H1 (cell line): Measurements from ENCODE around the gene PTPN18. TPM values are rescaled to one million over a fixed set of nuclear protein-coding genes. Genes with fewer than 3 reads are reported as not detected.

Experiments used
- CTCF ChIA-PET: fragments of 300-600 bp; sonication (Branson Sonifier 250); formaldehyde crosslinking; loops from one replicate; lab custom pipeline; 2021; ENCODE audit not compliant: partially characterized antibody; lab: Charles Lee
- POLR2A ChIA-PET: fragments of 300-600 bp; sonication (Branson Sonifier 250); formaldehyde crosslinking; loops from one replicate; lab custom pipeline; 2021; ENCODE audit warnings: inconsistent platforms; ENCODE audit not compliant: partially characterized antibody; lab: Charles Lee
- DNase-seq, 2 experiments: peaks; one replicate each; pipeline versions ENCODE4 v3.0.0 to v3.0.0-alpha.2; 2010 to 2022; ENCODE audit warnings: low spot score in 2 of 2, low read depth in 1 of 2, mixed read lengths in 1 of 2
- FAIRE-seq: peaks from 2 replicates; lab custom pipeline; 2011; peaks lifted over from hg19 to GRCh38; lab: Jason Lieb, UNC
- H2AFZ ChIP-seq: 2 replicates; pipeline ENCODE4 v1.8.1; 2012; ENCODE audit warnings: low read length, inconsistent platforms
- H2AK5ac ChIP-seq: 2 replicates; pipeline ENCODE4 v1.6.1; 2013; ENCODE audit warnings: low read depth, low read length
- H2BK120ac ChIP-seq: replicated peaks from 2 replicates; pipeline ENCODE3; 2013; ENCODE audit warnings: low read depth, low read length, inconsistent platforms
- H2BK12ac ChIP-seq: 2 replicates; pipeline ENCODE4 v1.6.1; 2013; ENCODE audit warnings: low read depth, low read length
- H2BK15ac ChIP-seq: 2 replicates; pipeline ENCODE4 v1.6.1; 2013; ENCODE audit warnings: low read length
- H2BK20ac ChIP-seq: 2 replicates; pipeline ENCODE4 v1.6.1; 2013; ENCODE audit warnings: low read length
- H2BK5ac ChIP-seq: 2 replicates; pipeline ENCODE4 v1.6.1; 2013; ENCODE audit warnings: low read depth, low read length
- H3K14ac ChIP-seq: 2 replicates; pipeline ENCODE4 v1.6.1; 2013; ENCODE audit warnings: inconsistent platforms; ENCODE audit not compliant: insufficient read length
- H3K18ac ChIP-seq: 2 replicates; pipeline ENCODE4 v1.6.1; 2013; ENCODE audit warnings: low read length; ENCODE audit errors: extremely low read depth
- H3K23ac ChIP-seq: 2 replicates; pipeline ENCODE4 v1.6.1; 2013; ENCODE audit warnings: inconsistent platforms; ENCODE audit not compliant: insufficient read length
- H3K23me2 ChIP-seq: 2 replicates; pipeline ENCODE4 v1.6.1; 2013; ENCODE audit warnings: low read depth, low read length
- H3K27ac ChIP-seq: 2 replicates; pipeline ENCODE4 v1.6.1; 2011; ENCODE audit warnings: low read depth, low read length, inconsistent platforms
- H3K27me3 ChIP-seq, 4 experiments: replicated peaks in 1 of 4; 1 replicate in 1 of 4; 2 replicates in 3 of 4; pipeline versions ENCODE4 v1.6.1 to v1.8.1; 2011 to 2013; ENCODE audit warnings: low read length in 3 of 4, mild to moderate bottlenecking in 3 of 4, inconsistent platforms in 2 of 4, mixed read lengths in 2 of 4, moderate library complexity in 1 of 4; ENCODE audit not compliant: control insufficient read depth in 3 of 4, insufficient read depth in 3 of 4; ENCODE audit errors: extremely low read depth in 1 of 4
- H3K36me3 ChIP-seq, 4 experiments: 2 replicates each; pipeline versions ENCODE4 v1.6.1 to v1.8.1; 2011 to 2013; ENCODE audit warnings: mild to moderate bottlenecking in 4 of 4, low read length in 3 of 4, moderate library complexity in 2 of 4, control low read depth in 1 of 4, inconsistent platforms in 1 of 4; ENCODE audit not compliant: insufficient read depth in 4 of 4, control insufficient read depth in 2 of 4
- H3K4ac ChIP-seq: replicated peaks from 2 replicates; pipeline ENCODE3; 2013; ENCODE audit warnings: low read length, low read depth, mixed read lengths, inconsistent platforms; ENCODE audit not compliant: insufficient read length
- H3K4me1 ChIP-seq, 4 experiments: replicated peaks in 1 of 4; 1 replicate in 1 of 4; 2 replicates in 3 of 4; pipeline versions ENCODE4 v1.6.1 to v1.8.1; 2011 to 2013; ENCODE audit warnings: low read length in 3 of 4, inconsistent platforms in 2 of 4, mixed read lengths in 1 of 4; ENCODE audit not compliant: insufficient read depth in 4 of 4, control insufficient read depth in 3 of 4
- H3K4me2 ChIP-seq, 2 experiments: 2 replicates each; pipeline versions ENCODE4 v1.6.1 to v1.8.1; 2011 to 2013; ENCODE audit warnings: low read depth in 2 of 2, low read length in 2 of 2, control low read depth in 1 of 2, inconsistent platforms in 1 of 2, mild to moderate bottlenecking in 1 of 2; ENCODE audit not compliant: insufficient read depth in 1 of 2
- H3K4me3 ChIP-seq, 4 experiments: fragments of 200-600, 300-600 bp in 1 of 4; sonication (generic), shearing (Covaris generic), sonication (Bioruptor Twin) in 1 of 4; 2 replicates each; pipeline versions ENCODE4 v1.5.1 to v1.8.1; 2011 to 2016; ENCODE audit warnings: low read length in 4 of 4, low read depth in 3 of 4, control low read depth in 2 of 4, inconsistent platforms in 2 of 4, mild to moderate bottlenecking in 2 of 4, mixed read lengths in 1 of 4, moderate library complexity in 1 of 4; ENCODE audit not compliant: insufficient read depth in 2 of 4; ENCODE audit errors: extremely low read depth in 1 of 4
- H3K56ac ChIP-seq: replicated peaks from 2 replicates; pipeline ENCODE3; 2013; ENCODE audit warnings: low read depth, mild to moderate bottlenecking, mixed read lengths, low read length, inconsistent platforms; ENCODE audit not compliant: insufficient read length
- H3K79me1 ChIP-seq: 2 replicates; pipeline ENCODE4 v1.6.1; 2013; ENCODE audit warnings: low read depth, low read length, control low read depth
- H3K79me2 ChIP-seq, 2 experiments: 2 replicates each; pipeline versions ENCODE4 v1.6.1 to v1.8.1; 2012 to 2013; ENCODE audit warnings: low read length in 2 of 2, mild to moderate bottlenecking in 2 of 2, inconsistent platforms in 1 of 2; ENCODE audit not compliant: insufficient read depth in 2 of 2, control insufficient read depth in 1 of 2
- H3K9ac ChIP-seq, 4 experiments: replicated peaks in 1 of 4; 1 replicate in 1 of 4; 2 replicates in 3 of 4; pipeline versions ENCODE4 v1.6.1 to v1.8.1; 2011 to 2013; ENCODE audit warnings: low read depth in 3 of 4, low read length in 3 of 4, control low read depth in 2 of 4, mild to moderate bottlenecking in 2 of 4, moderate library complexity in 2 of 4, inconsistent platforms in 1 of 4; ENCODE audit errors: extremely low read depth in 1 of 4
- H3K9me3 ChIP-seq, 2 experiments: 2 replicates each; pipeline versions ENCODE4 v1.6.1 to v1.8.1; 2012 to 2013; ENCODE audit warnings: mild to moderate bottlenecking in 2 of 2, moderate library complexity in 2 of 2, control low read depth in 1 of 2, inconsistent platforms in 1 of 2, low read depth in 1 of 2, low read length in 1 of 2, mixed read lengths in 1 of 2; ENCODE audit not compliant: insufficient read depth in 2 of 2
- H4K20me1 ChIP-seq, 2 experiments: replicated peaks in 1 of 2; 2 replicates each; pipeline versions ENCODE3 to v1.8.1; 2011 to 2013; ENCODE audit warnings: inconsistent platforms in 2 of 2, low read length in 2 of 2, mild to moderate bottlenecking in 1 of 2; ENCODE audit not compliant: insufficient read depth in 2 of 2, control insufficient read depth in 1 of 2
- H4K5ac ChIP-seq: 2 replicates; pipeline ENCODE4 v1.6.1; 2013; ENCODE audit warnings: low read length, low read depth, mixed read lengths, inconsistent platforms; ENCODE audit not compliant: insufficient read length
- H4K8ac ChIP-seq: 2 replicates; pipeline ENCODE4 v1.8.0; 2013; ENCODE audit warnings: mild to moderate bottlenecking, moderate library complexity, low read length, inconsistent platforms; ENCODE audit not compliant: insufficient read depth; ENCODE audit errors: extremely low read depth
- H4K91ac ChIP-seq: replicated peaks from 2 replicates; pipeline ENCODE3; 2013; ENCODE audit warnings: low read length, mixed read lengths, inconsistent platforms; ENCODE audit not compliant: insufficient read length
- CTBP2 ChIP-seq: IDR thresholded peaks from 2 replicates; pipeline ENCODE4 v1.7.0; 2011; ENCODE audit warnings: borderline replicate concordance, mild to moderate bottlenecking, moderate library complexity, mixed read lengths, low read length; ENCODE audit not compliant: insufficient read depth, insufficient read length
- CTCF ChIP-seq, 3 experiments: IDR thresholded peaks; 1 replicate in 2 of 3; 2 replicates in 1 of 3; pipeline versions ENCODE4 v1.5.1 to v1.6.1; 2011; ENCODE audit warnings: low read length in 3 of 3, mild to moderate bottlenecking in 3 of 3, inconsistent platforms in 2 of 3, low read depth in 1 of 3, moderate library complexity in 1 of 3; ENCODE audit not compliant: insufficient read depth in 1 of 3; ENCODE audit errors: control extremely low read depth in 1 of 3
- NANOG ChIP-seq: IDR thresholded peaks from 2 replicates; pipeline ENCODE4 v1.6.1; 2011; ENCODE audit warnings: low read length, low read depth, mild to moderate bottlenecking, inconsistent platforms; ENCODE audit not compliant: insufficient read depth, poor library complexity, severe bottlenecking
- SIN3A ChIP-seq, 2 experiments: IDR thresholded peaks in 1 of 2; conservative IDR thresholded peaks in 1 of 2; 2 replicates each; pipeline ENCODE4 v1.6.1; 2011 to 2012; ENCODE audit warnings: low read length in 2 of 2, improper control_type of control experiment in 1 of 2, low read depth in 1 of 2, mild to moderate bottlenecking in 1 of 2
- SP2 ChIP-seq: IDR thresholded peaks from 2 replicates; pipeline ENCODE4 v1.6.1; 2012; ENCODE audit warnings: mild to moderate bottlenecking, low read length, inconsistent platforms
- TBP ChIP-seq: IDR thresholded peaks from 2 replicates; pipeline ENCODE4 v1.6.1; 2011; ENCODE audit warnings: low read depth, low read length, improper control_type of control experiment
- YY1 ChIP-seq: IDR thresholded peaks from 2 replicates; pipeline ENCODE4 v1.6.1; 2011; ENCODE audit warnings: low read depth, mild to moderate bottlenecking, low read length
- WGBS, 2 experiments: shearing (Covaris generic) in 1 of 2; methylation state at CpG; one replicate each; pipeline versions ENCODE4 v1.1.6 to v1.1.7; 2013 to 2015; ENCODE audit warnings: low lambda C conversion rate in 2 of 2, mixed read lengths in 2 of 2, inconsistent platforms in 1 of 2, low coverage in 1 of 2, missing lambda C conversion rate in 1 of 2; ENCODE audit not compliant: insufficient replicate concordance in 2 of 2, insufficient coverage in 1 of 2, insufficient read length in 1 of 2; ENCODE audit errors: extremely low coverage in 1 of 2, missing lambda C conversion rate in 1 of 2; 5-methylcytosine and 5-hydroxymethylcytosine counted together
- polyA plus RNA-seq, 7 experiments: library from polyadenylated mRNA; depleted of rRNA in 3 of 7; stranded (reverse) in 5 of 7; unstranded in 2 of 7; fragments of >200 nt in 5 of 7; fragments of 200-250 nt in 2 of 7; gene quantifications; 1 replicate in 5 of 7; 2 replicates in 1 of 7; 4 replicates in 1 of 7; pipeline versions ENCODE4 v1.2.1 to v1.2.3, GENCODE V29; 2011 to 2013; ENCODE audit warnings: missing spikeins in 2 of 7, mixed read lengths in 2 of 7
- total RNA-seq: library from RNA; stranded (reverse); fragmentation: NEBNext Ultra II Directional; extraction: Animal tissue kit (Norgen Biotek cat#: 25700); gene quantifications from 2 replicates; pipeline ENCODE4 v1.2.1, GENCODE V29; 2021

Gene PTPN18
- total and polyA plus RNA-seq, 2 of the 8 experiments (the other 6 are each of a cell fraction or from before 2014, with no cell fraction given): 13.2 to 14.7 TPM

GRCh38 chr2:130328710-130329109 is 27.1 kb upstream of the PTPN18 start:
- CTCF ChIA-PET: interaction anchor here (0.7 to 7.3 kb wide), 5 partner anchors 12 to 40 kb away, joined by 3 to 40 read pairs (median 4); no protein-coding TSS in a partner anchor
- Histone ChIP-seq H3K23ac (no peak overlapping the region), H3K4me3 (no peak overlapping the region), H2BK20ac (no peak overlapping the region), H3K14ac (no peak overlapping the region), H3K27me3 (peaks cover 0 to 2% (median 0%) of the 10 kb centered on the region in 4 experiments; a peak in 1 of 7 replicates), H2BK5ac (no peak overlapping the region), H3K9me3 (peaks cover 0 to 4% of the 10 kb centered on the region in 2 experiments; a peak in 1 of 4 replicates), H3K79me2 (no peaks in the 10 kb centered on the region), H3K79me1 (no peaks in the 10 kb centered on the region), H2AK5ac (no peak overlapping the region), H3K4ac (no peak overlapping the region), H4K5ac (no peak overlapping the region), H3K4me1 (no peaks in the 10 kb centered on the region; a peak in 5 of 7 replicates), H2BK12ac (no peak overlapping the region), H4K20me1 (no peaks in the 10 kb centered on the region), H2AFZ (no peak overlapping the region), H3K23me2 (no peaks in the 10 kb centered on the region), H3K18ac (no peak overlapping the region), H2BK120ac (no peak overlapping the region), H3K36me3 (no peaks in the 10 kb centered on the region), H4K8ac (no peak overlapping the region), H3K9ac (no peak overlapping the region), H2BK15ac (no peak overlapping the region), H4K91ac (no peak overlapping the region), H3K4me2 (peak overlapping the region in 1 of 2 experiments; percentile 67; a peak in 1 of 4 replicates), H3K27ac (no peak overlapping the region), H3K56ac (no peak overlapping the region)
- 90% methylated on average over 2 of the region's 2 CpGs; no CpG with 5 or more reads in 1 of the 2 experiments for WGBS, 2 experiments
- POLR2A ChIA-PET: interaction anchor here (0.6 to 1.8 kb wide), 4 partner anchors 8 to 158 kb away, joined by 3 to 9 read pairs (median 4); no protein-coding TSS in a partner anchor
- TF ChIP-seq SP2 (no peak), NANOG (no peak), SIN3A (conservative IDR thresholded peaks at IDR 0.05 in 1 of 2, IDR thresholded peaks at IDR 0.05 in 1 of 2; ENCODE audit: low read depth in 1 of 2, low read length in 2 of 2) (no peak), CTCF (IDR thresholded peaks at IDR 0.05; ENCODE audit: control extremely low read depth in 1 of 3, insufficient read depth in 1 of 3, low read depth in 1 of 3, low read length in 3 of 3) (no peak), YY1 (no peak), TBP (no peak), CTBP2 (no peak)
- FAIRE-seq (no peak), DNase-seq (no peak)
